Tongue (tissue), 2 donors: ENCODE results near the gene ABCA10. TPM values are rescaled to one million over a fixed set of nuclear protein-coding genes. Genes with fewer than 3 reads are reported as not detected.
A peak's percentile ranks its signal among the peaks of the same experiment; 100 is the strongest.
"Not testable (repeated sequence)": the region's sequence is repeated elsewhere in the genome, so short reads cannot be mapped to it uniquely, and the experiment has no call there.

Experiments used
- DNase-seq: peaks from one replicate; pipeline ENCODE4 v3.0.0-alpha.2; 2015
- total RNA-seq: library from RNA; depleted of rRNA; stranded (reverse); fragments of >200 nt; gene quantifications from one replicate; pipeline ENCODE4 v1.2.3, GENCODE V29; 2014

The ABCA10 gene
- total RNA-seq, 1 donor from 2014 or later: 33.5 TPM

- DNase-seq: no peak
Observed at GRCh38 chr17:69223809-69224208, 4.8 kb downstream of the ABCA10 start.

DNA sequence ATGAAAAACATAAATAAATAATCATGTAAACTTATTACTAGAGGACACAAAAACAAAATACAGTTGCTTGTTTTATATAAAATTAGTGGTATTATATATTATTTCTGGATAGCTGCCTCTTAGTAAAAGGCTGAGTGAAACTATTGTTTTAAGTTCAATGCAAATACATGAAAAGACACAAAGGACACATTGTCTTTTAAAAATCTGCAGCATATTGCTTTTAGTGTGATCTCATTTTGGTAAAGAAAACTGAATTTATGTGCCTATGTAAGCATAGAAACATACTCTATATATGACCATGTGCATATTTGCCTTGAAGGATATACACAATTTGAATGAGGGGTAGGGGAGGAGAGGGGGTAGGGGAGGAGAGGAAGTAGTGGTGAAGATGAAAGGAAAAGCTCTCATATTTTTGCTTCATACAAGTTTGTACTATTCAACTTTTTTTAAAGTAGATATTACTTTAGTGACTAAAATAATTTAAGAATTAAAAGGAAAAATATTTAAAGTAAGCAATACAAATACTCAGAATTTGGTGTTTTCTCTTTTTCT lies 5.8 kb downstream of the ABCA10 start:
- no peak for DNase-seq

DNA sequence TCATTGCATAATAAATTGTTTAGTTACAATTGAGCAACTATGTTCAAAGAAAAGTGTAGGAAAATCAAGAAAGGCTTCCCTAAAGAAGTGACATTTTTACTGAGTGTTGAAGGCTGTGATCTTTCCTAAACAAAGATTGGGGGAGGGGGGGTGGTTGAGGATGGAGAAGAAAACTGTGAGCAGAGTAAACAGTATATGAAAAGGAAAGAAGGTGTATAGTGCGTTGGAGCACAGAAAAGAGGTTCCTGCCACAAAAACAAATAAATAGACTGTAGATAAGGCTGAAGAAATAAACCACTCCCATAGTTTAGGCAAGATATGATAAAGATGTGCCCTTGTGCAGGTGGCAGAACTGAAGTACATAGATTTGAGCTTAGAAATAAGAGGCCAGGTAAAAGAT lies 8.5 kb downstream of the ABCA10 start:
- DNase-seq: no peak

DNA sequence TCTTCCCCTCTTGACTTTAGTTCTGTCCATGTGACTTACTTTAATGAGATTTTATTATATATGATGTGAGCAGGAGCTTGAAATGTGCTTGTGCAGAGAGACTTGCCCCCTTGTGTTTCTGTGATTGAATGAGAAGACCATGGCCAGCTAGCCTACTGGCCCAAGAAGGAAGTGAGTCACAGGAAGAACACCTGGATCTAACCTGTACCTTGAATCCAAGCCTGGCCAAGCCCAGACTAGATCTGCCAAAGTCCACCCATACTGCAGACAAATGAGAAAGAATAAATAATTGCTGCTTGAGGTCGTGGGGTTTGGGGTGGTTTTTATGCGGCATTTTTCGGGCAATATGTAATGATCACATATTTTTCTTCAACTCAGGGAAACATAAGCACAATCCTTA lies 9.6 kb downstream of the ABCA10 start:
- no peak for DNase-seq

DNA sequence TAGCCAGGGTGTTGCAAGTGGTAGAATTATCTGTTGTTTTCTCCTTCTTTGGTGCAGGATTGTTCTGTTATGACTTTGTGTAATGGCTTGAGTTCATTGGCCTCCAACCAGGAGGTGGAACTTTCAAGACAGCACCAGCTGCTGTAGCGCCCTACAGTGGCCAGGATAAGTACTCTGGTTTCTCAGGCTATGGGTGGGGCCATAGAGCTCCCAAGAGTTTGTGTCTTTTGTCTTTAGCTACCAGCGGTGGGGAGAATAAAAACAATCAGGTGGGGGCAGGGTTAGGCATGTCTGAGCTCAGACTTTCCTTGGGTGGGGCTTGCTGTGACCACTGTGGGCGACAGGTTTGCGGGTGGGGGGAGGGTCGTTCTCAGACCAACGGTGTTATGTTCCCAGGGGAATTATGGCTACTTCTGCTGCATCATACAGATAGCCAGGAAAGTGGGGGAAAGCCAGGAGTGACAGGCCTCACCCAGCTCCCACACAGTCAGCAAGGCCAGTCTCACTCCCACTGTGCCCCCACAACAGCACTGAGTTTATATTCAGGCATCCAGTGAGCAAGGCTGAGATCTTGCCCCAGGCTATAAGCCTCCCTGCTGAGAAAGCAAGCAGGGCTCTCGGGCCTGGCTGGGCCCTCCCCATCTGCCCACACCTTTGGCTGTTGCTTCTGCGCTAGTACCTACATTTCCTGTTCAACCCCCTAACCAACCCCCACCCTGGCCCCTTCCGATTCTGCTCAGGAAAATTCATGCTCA lies 15.4 kb downstream of the ABCA10 start:
- DNase-seq: no peak

GRCh38 chr17:69208640-69209039 lies 20.0 kb downstream of the ABCA10 start:
- DNase-seq: no peak

- no peak for DNase-seq
Observed at GRCh38 chr17:69207151-69207550, 21.5 kb downstream of the ABCA10 start.

GRCh38 chr17:69198238-69198637 lies 30.4 kb downstream of the ABCA10 start:
- no peak for DNase-seq

DNA sequence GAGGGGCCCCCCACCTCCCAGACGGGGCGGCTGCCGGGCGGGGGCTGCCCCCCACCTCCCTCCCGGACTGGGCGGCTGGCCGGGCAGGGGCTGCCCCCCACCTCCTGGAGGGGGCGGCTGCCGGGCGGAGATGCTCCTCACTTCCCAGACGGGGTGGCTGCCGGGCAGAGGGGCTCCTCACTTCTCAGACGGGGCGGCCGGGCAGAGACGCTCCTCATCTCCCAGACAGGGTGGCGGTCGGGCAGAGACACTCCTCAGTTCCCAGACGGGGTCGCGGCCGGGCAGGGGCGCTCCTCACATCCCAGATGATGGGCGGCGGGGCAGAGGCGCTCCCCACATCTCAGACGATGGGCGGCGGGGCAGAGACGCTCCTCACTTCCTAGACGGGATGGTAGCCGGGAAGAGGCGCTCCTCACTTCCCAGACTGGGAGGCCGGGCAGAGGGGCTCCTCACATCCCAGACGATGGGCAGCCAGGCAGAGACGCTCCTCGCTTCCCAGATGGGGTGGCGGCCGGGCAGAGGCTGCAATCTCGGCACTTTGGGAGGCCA lies 32.4 kb downstream of the ABCA10 start:
- not testable (repeated sequence) for DNase-seq

- no peak for DNase-seq
Observed at GRCh38 chr17:69192754-69193153, 35.9 kb downstream of the ABCA10 start.

DNA sequence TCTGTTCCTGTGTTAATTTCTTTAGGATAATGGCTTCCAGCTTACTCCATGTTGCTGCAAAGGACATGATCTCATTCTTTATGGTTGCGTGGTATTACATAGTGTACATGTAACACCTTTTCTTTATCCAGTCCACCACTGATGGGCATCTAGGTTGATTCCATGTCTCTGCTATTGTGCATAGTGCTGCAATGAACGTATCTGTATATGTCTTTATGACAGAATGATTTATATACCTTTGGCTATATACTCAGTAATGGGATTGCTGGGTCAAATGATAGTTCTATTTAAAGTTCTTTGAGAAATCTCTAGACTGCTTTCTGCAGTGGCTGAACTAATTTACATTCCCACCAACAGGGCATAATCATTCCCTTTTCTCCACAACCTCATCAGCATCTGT lies 39.8 kb downstream of the ABCA10 start:
- DNase-seq: peak; percentile 8

DNA sequence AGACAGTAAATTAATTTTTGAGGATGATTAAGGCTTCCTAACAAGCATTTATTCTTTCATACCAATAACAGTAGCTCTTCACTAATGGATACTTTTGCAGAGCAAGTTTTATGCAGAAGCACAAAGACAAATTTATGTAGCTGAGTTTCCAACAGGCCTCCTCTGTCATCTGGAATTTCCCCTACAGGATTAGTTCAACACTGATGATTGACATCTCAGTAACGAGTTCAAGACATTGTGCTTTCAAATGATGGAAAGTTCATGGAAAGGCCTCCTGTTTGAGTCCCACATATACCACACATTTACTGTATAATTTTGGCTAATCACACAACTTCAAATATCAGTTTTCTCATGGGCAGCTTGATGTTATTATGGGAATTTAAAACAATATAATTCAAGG lies 40.6 kb downstream of the ABCA10 start:
- DNase-seq: peak; percentile 26

DNA sequence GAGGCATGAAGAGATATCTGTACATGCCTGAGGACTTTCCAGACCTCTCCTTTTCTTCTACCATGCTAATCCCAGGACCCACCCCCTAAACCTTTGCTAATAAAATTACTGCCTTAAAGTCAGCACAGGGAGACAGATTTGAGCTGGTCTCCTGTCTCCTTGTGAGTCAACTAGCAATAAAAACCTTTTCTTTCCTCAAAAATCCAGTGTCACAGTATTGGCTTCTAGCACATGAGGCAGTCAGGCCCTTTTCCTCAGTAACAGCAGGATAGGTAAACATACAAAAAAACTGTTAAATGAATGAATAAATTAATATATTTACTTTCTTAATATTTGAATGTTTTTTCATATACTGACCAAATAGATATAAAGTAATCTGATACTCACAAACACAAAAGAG lies 41.3 kb downstream of the ABCA10 start:
- DNase-seq: no peak

DNA sequence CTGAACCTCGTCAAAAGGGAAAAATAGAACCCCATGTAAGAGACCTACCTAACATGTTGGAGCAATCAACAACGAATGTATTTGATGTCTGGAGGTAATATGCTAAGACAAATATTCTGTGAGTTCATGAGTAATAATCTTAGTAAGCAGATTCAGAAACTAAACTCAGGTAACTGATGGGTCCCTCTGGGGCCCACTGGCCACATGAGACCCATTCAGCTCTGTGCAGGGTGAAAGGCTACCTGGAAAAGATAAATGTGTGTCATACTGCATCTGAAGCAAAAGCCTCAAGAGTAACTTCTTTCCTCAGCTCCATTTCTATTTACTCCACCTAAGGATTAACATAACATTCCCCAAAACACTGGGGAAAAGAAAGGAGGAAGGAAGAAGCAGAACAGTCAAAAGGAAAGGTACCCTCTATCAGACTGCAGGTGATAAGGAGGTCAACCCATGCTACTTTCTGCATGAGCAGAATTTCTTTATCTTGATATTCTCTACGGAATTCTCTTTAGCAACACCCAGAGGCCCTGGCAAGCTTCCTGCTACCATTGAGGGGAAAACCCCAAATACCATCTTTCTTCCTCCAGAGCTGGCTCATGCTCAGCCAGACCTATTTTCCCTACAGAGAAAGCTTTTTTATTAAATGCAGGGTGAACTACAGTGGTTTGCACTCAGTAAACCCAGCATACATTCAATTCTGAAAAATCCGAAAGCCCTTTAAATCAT lies 49.2 kb downstream of the ABCA10 start:
- DNase-seq: no peak

DNA sequence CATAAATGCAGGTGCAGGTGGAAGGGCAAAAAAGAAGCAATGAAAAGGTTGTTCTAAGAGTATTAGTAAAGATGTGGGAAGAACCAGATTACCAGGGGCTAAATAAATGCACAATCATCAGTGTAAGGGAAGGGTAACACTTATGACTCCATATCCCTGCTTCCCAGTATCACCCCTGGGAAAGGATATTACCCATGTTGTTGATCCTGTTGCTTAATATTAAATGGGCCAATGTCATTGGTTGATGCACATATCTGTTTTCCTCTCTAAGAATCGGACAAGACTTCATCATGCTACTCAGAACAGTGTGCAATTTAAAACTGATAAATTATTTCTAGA lies 52.2 kb downstream of the ABCA10 start:
- DNase-seq: no peak

DNA sequence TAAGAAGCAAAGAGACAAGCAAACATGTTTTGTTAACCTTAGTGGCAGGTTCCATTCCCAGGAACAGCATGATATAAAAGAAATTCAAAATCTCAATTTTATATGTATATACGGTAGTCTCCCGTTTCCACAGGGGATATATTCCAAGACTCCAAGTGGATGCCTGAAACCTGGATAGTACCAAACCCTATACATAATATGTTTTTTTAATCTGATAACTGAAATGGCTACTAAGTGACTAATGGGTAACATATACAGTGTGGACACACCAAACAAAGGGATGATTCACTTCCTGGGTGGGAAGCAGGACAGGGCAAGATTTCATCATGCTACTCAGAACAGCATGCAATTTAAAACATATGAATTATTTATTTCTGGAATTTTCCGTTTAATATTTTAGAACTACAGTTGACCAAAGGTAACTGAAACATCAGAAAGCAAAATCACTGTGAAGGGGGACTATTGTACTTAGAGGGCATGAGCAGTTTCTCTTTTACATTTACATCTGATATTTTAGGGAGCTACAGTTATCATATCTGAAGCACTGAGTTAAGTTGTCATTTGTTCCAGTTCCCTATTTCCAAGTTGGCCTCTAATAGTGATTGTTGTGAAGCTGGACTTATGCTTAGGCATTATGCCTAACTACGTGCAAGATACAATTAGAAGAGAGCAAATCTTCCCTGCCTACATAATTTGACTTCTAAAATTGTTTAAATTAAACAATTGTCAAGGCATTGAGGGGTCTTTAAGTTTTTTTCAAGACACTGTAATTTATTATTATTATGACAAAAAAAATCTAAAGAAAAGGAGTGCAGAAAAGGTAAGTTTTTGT lies 52.8 kb downstream of the ABCA10 start:
- DNase-seq: no peak

- DNase-seq: no peak
Observed at GRCh38 chr17:69175262-69175624, 53.4 kb downstream of the ABCA10 start.

GRCh38 chr17:69173118-69173517 lies 55.5 kb downstream of the ABCA10 start:
- DNase-seq: no peak

DNA sequence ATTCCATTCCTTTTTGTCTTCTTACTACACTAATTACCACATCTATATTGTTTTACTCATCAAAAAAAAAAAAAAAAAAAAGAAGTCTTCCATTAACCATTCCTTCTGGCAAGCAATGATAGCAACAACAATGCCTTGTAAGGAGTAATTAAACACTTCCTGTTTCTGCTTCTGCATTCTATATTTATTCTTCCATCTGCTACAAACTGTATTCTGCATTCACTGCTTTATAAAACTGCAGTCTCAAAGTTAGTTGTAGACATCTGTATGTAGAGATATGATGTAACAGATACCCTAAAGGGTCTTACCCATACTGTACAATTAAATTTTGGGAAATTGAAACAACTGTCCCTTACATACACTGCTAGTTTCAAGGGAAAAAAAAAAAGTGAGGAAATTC lies 58.2 kb downstream of the ABCA10 start:
- peak; percentile 3 for DNase-seq

- DNase-seq: not testable (repeated sequence)
Observed at GRCh38 chr17:69168642-69169041, 60.0 kb downstream of the ABCA10 start.

DNA sequence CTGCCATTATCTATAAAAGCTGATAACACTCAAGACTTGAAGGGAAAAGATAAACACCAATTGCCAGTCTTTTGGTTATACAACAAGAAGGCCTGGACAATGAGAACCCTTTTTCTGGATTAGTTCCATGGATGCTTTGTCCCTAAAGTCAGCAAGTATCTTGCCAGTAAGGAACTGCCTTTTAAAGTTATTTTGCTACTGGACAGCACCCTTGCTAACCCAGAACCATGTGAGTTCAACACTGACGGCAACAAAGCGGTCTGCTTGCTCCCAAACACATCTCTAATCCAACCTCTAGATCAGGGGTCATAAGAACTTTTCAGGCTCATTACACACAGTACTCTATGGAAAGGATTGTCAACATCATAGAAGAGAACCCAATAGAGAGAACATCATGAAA lies 61.7 kb downstream of the ABCA10 start:
- no peak for DNase-seq

DNA sequence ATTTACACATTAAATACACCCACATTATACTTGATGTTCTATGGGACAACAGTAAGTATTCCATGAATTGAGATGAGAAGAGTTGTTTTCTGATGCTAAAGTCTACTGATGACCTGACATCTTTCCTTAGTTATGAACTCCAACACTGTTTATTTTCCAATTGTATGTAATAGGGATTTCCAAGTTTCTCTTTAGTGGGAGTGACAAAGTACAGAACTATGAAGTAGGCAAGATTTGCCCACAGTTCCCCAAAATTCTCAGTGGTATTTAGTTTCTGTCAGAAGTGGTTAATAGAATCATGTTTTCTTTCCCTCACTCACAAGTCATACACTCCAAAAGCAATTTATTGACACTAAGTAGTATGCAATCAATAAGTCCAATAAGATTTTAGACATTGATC lies 64.4 kb downstream of the ABCA10 start:
- DNase-seq: no peak

DNA sequence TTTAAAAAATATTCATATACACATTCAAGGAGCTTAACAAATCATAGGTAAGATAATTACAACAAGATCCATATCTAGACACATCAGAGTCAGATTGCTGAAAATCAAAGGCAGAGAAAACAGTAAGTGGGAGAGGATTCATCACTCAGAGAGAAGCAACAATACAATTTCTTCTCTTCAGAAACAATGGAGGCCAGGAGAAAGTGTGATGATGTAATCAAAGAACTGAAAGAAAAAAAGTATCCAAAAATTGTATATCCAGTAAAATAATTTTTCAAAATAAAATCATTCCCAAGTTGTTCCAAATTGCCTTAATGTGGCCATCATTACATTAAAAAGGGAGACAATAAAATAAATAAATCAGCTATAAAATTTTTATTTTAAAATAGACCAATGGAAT lies 69.2 kb downstream of the ABCA10 start:
- DNase-seq: no peak
